ENCODE measurements around the gene FNDC8. TPM values are rescaled to one million over a fixed set of nuclear protein-coding genes. Genes with fewer than 3 reads are reported as not detected.

FNDC8 gene
- total RNA-seq, 4 donors from 2014 or later = not detected

DNA sequence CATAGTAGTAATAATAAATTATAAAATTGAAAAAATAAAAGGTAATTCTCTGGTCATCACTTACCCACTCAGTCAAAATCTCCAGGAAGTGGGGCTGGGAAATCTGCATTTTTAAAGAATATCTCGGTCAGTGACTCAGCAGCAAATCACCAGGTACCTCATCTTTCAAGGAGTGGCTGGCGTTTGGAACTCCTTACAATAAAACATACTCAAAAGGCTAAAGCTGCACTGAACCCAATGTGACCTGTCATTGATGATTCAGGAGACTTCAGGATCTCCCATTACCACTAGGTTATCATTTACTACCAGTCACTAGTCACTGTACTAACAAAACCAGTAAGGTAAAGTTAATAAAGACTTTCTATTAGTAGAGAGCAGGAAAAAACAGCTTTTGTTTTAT, 36.4 kb upstream of the FNDC8 start:
- no peak for TF ChIP-seq POLR2A (IDR thresholded peaks at IDR 0.05)
- TF ChIP-seq, protein P1, sequence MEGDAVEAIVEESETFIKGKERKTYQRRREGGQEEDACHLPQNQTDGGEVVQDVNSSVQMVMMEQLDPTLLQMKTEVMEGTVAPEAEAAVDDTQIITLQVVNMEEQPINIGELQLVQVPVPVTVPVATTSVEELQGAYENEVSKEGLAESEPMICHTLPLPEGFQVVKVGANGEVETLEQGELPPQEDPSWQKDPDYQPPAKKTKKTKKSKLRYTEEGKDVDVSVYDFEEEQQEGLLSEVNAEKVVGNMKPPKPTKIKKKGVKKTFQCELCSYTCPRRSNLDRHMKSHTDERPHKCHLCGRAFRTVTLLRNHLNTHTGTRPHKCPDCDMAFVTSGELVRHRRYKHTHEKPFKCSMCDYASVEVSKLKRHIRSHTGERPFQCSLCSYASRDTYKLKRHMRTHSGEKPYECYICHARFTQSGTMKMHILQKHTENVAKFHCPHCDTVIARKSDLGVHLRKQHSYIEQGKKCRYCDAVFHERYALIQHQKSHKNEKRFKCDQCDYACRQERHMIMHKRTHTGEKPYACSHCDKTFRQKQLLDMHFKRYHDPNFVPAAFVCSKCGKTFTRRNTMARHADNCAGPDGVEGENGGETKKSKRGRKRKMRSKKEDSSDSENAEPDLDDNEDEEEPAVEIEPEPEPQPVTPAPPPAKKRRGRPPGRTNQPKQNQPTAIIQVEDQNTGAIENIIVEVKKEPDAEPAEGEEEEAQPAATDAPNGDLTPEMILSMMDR (IDR thresholded peaks at IDR 0.05) = no peak
- no peak for TF ChIP-seq EP300 (IDR thresholded peaks at IDR 0.05)
- H3K4me3 ChIP-seq = no peak overlapping the region
- no peaks in the 10 kb centered on the region for H3K27me3 ChIP-seq
- no peak overlapping the region for H3K27ac ChIP-seq
- DNase-seq (ENCODE audit: low spot score in 2 of 2) = no peak
- peaks cover 0 to 34% (median 13%) of the 10 kb centered on the region in 4 donors for H3K4me1 ChIP-seq
- WGBS, 2 donors = 86 to 88% methylated on average over 2 of the region's 2 CpGs
- H3K36me3 ChIP-seq = no peaks in the 10 kb centered on the region
- H3K9me3 ChIP-seq = no peaks in the 10 kb centered on the region

DNA sequence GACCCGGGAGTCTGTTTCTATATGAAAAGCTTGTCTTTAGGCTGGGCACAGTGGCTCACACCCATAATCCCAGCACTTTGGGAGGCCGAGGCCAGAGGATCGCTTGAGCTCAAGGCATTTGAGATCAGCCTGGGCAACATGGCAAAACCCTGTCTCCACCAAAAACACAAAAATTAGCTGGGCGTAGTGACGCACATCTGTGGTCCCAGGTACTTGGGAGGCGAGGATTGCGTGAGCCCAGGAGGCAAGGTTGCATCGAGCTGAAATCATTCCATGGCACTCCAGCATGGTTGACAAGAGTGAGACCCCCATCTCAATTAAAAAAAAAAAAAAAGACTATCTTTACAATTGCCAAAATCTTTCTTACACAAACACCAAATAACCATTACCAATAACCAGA, 35.3 kb upstream of the FNDC8 start:
- Histone ChIP-seq H3K36me3 (no peaks in the 10 kb centered on the region), H3K4me1 (peaks cover 0 to 34% (median 13%) of the 10 kb centered on the region in 4 donors), H3K27me3 (no peaks in the 10 kb centered on the region), H3K4me3 (no peak overlapping the region), H3K27ac (no peak overlapping the region), H3K9me3 (no peaks in the 10 kb centered on the region)
- 94 to 96% methylated on average over 8 of the region's 8 CpGs for WGBS, 2 donors
- TF ChIP-seq, protein P1 (IDR thresholded peaks at IDR 0.05) = no peak
- TF ChIP-seq POLR2A (IDR thresholded peaks at IDR 0.05) = no peak
- no peak for TF ChIP-seq EP300 (IDR thresholded peaks at IDR 0.05)
- no peak for DNase-seq (ENCODE audit: low spot score in 2 of 2)

DNA sequence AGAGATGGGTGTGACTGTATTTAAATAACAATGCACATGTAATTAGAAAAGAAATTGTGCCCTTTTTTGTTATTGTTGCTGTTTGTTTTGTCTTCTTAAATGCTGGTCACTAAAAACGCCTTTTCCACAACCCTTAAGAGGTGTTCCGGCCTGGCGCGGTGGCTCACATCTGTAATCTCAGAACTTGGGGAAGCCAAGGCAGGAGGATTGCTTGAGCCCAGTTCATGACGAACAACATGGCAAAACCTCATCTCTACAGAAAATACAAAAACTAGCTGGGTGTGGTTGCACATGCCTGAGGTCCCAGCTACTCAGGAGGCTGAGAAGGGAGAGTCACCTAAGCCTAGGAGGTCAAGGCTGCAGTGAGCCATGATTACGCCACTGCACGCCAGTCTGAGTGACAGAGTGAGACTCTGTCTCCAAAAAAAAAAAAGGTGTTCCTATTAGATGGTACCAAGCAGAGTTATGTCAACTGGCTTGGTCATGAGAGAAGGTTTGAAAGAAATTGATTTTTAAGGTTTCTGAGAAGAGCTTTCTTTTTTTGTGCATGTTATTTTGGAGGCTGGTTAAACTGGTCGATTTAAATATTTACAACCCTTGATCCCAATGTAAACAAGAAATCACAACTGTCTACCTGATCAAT, 34.4 kb upstream of the FNDC8 start:
- Histone ChIP-seq H3K9me3 (no peaks in the 10 kb centered on the region), H3K4me3 (peak overlapping the region in 1 of 4 donors; percentile 89), H3K36me3 (no peaks in the 10 kb centered on the region), H3K27me3 (no peaks in the 10 kb centered on the region), H3K27ac (peak overlapping the region in 2 of 4 donors; percentile 96 to 98), H3K4me1 (peaks cover 0 to 26% (median 9%) of the 10 kb centered on the region in 4 donors)
- DNase-seq (ENCODE audit: low spot score in 2 of 2) = no peak
- WGBS, 2 donors = 91 to 94% methylated on average over 8 of the region's 8 CpGs
- no peak for TF ChIP-seq EP300 (IDR thresholded peaks at IDR 0.05)
- no peak for TF ChIP-seq POLR2A (IDR thresholded peaks at IDR 0.05)
- TF ChIP-seq, protein P1 (IDR thresholded peaks at IDR 0.05) = no peak

DNA sequence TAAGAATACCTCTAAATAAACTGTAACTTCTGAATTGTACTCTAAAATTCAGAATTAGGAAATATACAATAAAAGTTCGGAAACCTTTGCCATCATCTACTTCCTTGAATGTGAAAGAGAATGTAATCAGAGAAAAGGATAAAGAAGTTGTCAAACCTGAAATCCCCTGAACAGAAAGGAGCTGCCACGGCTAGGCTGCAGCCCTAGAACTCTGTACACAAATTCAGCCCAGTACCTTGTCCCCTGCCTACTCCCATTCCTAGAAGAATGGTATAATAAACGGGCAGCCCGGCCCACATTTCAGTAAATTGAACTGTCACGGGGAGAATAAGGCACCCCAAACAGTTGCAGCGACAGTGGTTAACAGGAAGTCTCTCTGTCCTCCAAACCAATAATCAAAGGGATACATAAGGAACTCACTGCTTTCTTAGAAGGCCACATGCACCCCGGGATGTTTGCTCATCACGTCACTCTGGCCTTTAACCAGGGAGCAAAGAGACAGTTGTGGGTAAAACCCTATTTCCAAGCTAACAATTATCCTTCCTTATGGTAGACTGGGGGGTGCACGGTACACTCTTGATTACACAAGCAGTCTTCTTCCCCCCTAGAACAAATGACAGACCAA, 33.6 kb upstream of the FNDC8 start:
- Histone ChIP-seq H3K27me3 (no peaks in the 10 kb centered on the region), H3K4me1 (peaks cover 0 to 23% (median 9%) of the 10 kb centered on the region in 4 donors), H3K36me3 (no peaks in the 10 kb centered on the region), H3K27ac (peak overlapping the region; percentile 64 to 98 (median 96)), H3K9me3 (no peaks in the 10 kb centered on the region), H3K4me3 (peak overlapping the region; percentile 58 to 99 (median 94))
- WGBS, 2 donors = 25 to 30% methylated on average over 9 of the region's 9 CpGs
- no peak for TF ChIP-seq EP300 (IDR thresholded peaks at IDR 0.05)
- TF ChIP-seq, protein P1 (IDR thresholded peaks at IDR 0.05) = no peak
- no peak for TF ChIP-seq POLR2A (IDR thresholded peaks at IDR 0.05)
- DNase-seq (ENCODE audit: low spot score in 2 of 2) = peak in 1 of 2 donors; percentile 14

DNA sequence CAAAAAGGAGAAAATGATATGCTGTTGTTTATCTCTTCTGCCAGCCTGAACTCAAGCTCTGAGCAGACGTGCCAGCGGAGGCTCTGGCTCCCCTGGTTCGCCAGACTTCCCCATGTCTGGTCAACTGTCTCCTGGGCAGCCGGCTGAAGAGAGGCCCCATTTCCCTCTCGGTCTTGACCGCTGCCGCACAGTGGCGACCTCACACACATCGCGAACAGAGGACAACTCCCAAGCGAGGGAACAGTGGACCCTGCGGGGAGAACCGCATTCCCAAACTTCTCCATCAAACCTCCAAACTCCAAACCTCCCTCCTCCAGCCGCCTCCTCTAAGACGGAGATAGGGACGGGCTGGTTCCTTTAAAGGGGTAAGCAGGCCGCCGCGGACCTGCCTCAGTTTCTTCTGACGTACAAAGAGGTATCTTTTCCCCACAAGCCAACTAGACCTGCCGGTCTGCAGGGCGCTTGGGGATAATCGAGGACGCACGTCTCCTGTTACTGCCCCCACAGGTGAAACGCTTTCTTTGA, 33.0 kb upstream of the FNDC8 start:
- peak in 1 of 2 donors; percentile 26 for DNase-seq (ENCODE audit: low spot score in 2 of 2)
- no peaks in the 10 kb centered on the region for H3K9me3 ChIP-seq
- TF ChIP-seq POLR2A (IDR thresholded peaks at IDR 0.05) (no peak), EP300 (IDR thresholded peaks at IDR 0.05) (peak in 1 of 2 donors; percentile 23)
- peak overlapping the region; percentile 64 to 98 (median 96) for H3K27ac ChIP-seq
- peaks cover 0 to 23% (median 9%) of the 10 kb centered on the region in 4 donors for H3K4me1 ChIP-seq
- no peaks in the 10 kb centered on the region for H3K27me3 ChIP-seq
- peak overlapping the region; percentile 58 to 99 (median 94) for H3K4me3 ChIP-seq
- H3K36me3 ChIP-seq = no peaks in the 10 kb centered on the region
- WGBS, 2 donors = 0 to 1% methylated on average over 23 to 26 of the region's 26 CpGs

Measured in tibial nerve (tissue), 4 donors.